Stimulated activated CD8-positive, alpha-beta memory T cell treated with anti-CD3 and anti-CD28 coated beads, Interleukin-7, amount 100 ng/mL, for 24 hours (primary cell): Measurements from ENCODE around the gene COL16A1.
A peak's percentile ranks its signal among the peaks of the same experiment; 100 is the strongest.
"Not testable (repeated sequence)": the region's sequence is repeated elsewhere in the genome, so short reads cannot be mapped to it uniquely, and the experiment has no call there.

ENCODE experiments used
- DNase-seq: peaks from one replicate; pipeline ENCODE4 v3.0.0-alpha.2; 2020; ENCODE audit warnings: low read depth

Gene COL16A1

GRCh38 chr1:31732751-31733289, 29.0 kb upstream of the COL16A1 start:
- no peak for DNase-seq

GRCh38 chr1:31732343-31732742, 28.5 kb upstream of the COL16A1 start:
- DNase-seq: no peak

GRCh38 chr1:31731049-31731565, 27.3 kb upstream of the COL16A1 start:
- DNase-seq: no peak

GRCh38 chr1:31730336-31731048, 26.7 kb upstream of the COL16A1 start:
- no peak for DNase-seq

GRCh38 chr1:31727849-31728248, 24.0 kb upstream of the COL16A1 start:
- DNase-seq: no peak

GRCh38 chr1:31727195-31727594, 23.4 kb upstream of the COL16A1 start:
- no peak for DNase-seq

GRCh38 chr1:31726715-31727114, 22.9 kb upstream of the COL16A1 start:
- DNase-seq: no peak

GRCh38 chr1:31725777-31726535, 22.1 kb upstream of the COL16A1 start:
- no peak for DNase-seq

GRCh38 chr1:31725134-31725533, 21.3 kb upstream of the COL16A1 start:
- DNase-seq: no peak

- no peak for DNase-seq
Observed at GRCh38 chr1:31723828-31724359, 20.1 kb upstream of the COL16A1 start.

GRCh38 chr1:31718327-31718897, 14.6 kb upstream of the COL16A1 start:
- DNase-seq: no peak

- DNase-seq: no peak
Observed at GRCh38 chr1:31717341-31717740, 13.5 kb upstream of the COL16A1 start.

- DNase-seq: no peak
Observed at GRCh38 chr1:31715873-31716220, 12.0 kb upstream of the COL16A1 start.

GRCh38 chr1:31715087-31715872, 11.5 kb upstream of the COL16A1 start:
- DNase-seq: peak; percentile 18

- no peak for DNase-seq
Observed at GRCh38 chr1:31714442-31715086, 10.7 kb upstream of the COL16A1 start.

- DNase-seq: no peak
Observed at GRCh38 chr1:31712630-31713029, 8.8 kb upstream of the COL16A1 start.

- DNase-seq: no peak
Observed at GRCh38 chr1:31712068-31712467, 8.3 kb upstream of the COL16A1 start.

GRCh38 chr1:31708324-31708723, 4.5 kb upstream of the COL16A1 start:
- no peak for DNase-seq

GRCh38 chr1:31707711-31708110, 3.9 kb upstream of the COL16A1 start:
- no peak for DNase-seq

- not testable (repeated sequence) for DNase-seq
Observed at GRCh38 chr1:31707059-31707600, 3.3 kb upstream of the COL16A1 start.
